AG09319 (cell line): ENCODE data around the gene BTRC.

Source experiments
- DNase-seq: peaks from one replicate; pipeline ENCODE4 v3.0.0-alpha.2; 2010; ENCODE audit warnings: low read depth; ENCODE audit errors: extremely low read depth
- CTCF ChIP-seq: IDR thresholded peaks from 2 replicates; pipeline ENCODE4 v1.5.1; 2011; ENCODE audit warnings: low read depth, mild to moderate bottlenecking, inconsistent platforms, low read length, moderate library complexity

Gene BTRC

GRCh38 chr10:101550965-101551364, 197.0 kb downstream of the BTRC start:
- TF ChIP-seq CTCF, result no peak
- no peak for DNase-seq

- TF ChIP-seq CTCF, result no peak
Observed at GRCh38 chr10:101552442-101552841, 198.5 kb downstream of the BTRC start.

GRCh38 chr10:101557541-101557940, 203.6 kb downstream of the BTRC start:
- TF ChIP-seq CTCF, result no peak
- DNase-seq, result no peak

More at GRCh38 chr10:101552442-101552841, 198.5 kb downstream of the BTRC start:
- no peak for DNase-seq

- DNase-seq, result no peak
- TF ChIP-seq CTCF, result no peak
Observed at GRCh38 chr10:101558204-101558603, 204.2 kb downstream of the BTRC start.

GRCh38 chr10:101558671-101559595, 205.0 kb downstream of the BTRC start:
- TF ChIP-seq CTCF, result no peak
- DNase-seq, result no peak

- no peak for DNase-seq
- no peak for TF ChIP-seq CTCF
Observed at GRCh38 chr10:101559596-101560297, 205.8 kb downstream of the BTRC start.
